ENCODE measurements around the gene TMEM218. TPM values are rescaled to one million over a fixed set of nuclear protein-coding genes. Genes with fewer than 3 reads are reported as not detected.

The TMEM218 gene
- total RNA-seq, 1 experiment from 2014 or later, result 14.3 TPM

DNA sequence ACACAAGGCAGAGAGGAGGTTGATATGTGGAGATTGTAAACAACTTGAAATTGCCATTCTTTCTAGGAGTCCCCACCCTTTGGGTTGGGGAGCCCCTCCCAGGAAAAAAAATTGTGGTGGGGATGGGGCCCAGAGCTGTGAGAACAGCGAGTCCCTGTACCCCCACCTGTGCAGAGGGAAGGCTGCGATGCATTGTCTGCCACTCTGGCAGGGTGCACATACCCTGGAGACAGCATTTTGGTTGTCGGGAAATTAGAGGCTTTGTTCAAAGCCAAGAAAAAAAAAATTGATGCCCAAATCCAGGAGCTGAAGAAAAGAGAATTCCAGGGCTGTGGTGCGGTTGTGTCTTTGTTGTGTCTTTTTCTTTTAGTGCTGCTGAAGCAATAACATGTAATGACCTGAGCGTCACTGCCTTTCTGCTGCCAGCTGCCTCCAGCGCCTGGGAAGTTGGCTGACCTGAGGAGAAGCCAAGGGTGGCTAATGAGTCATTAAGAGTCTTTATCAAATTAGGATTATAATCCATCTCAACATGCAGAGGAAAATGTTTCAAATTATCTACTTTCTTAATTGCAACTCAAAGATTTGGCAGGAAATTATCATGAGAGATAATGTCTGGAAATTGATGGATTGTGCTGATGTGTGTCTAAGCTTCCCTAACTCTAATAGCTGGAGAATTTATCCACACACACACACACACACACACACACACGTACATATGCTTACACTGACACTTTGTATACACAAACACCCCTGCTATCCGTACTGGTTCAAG is 45.1 kb upstream of the TMEM218 start:
- no peak overlapping the region for H3K4ac ChIP-seq (ENCODE audit: low read depth, low read length)
- no CpG with 5 or more reads among the region's 8 CpGs for WGBS (ENCODE audit: extremely low coverage, insufficient read length, low lambda C conversion rate)
- no peak overlapping the region for H4K91ac ChIP-seq (ENCODE audit: insufficient read length, low read depth, low read length)
- H3K79me1 ChIP-seq (ENCODE audit: insufficient read depth, low read depth, low read length, poor library complexity, severe bottlenecking), result no peaks in the 10 kb centered on the region
- H3K18ac ChIP-seq (ENCODE audit: insufficient read length, low read depth, low read length), result no peak overlapping the region
- Mint-ChIP-seq H3K36me3 (ENCODE audit: insufficient read depth in 1 of 3, low read depth in 3 of 3) (no peaks in the 10 kb centered on the region; a peak in 2 of 7 replicates), H3K9me3 (peaks cover 0 to 9% of the 10 kb centered on the region in 2 experiments; a peak in 3 of 5 replicates), H3K4me3 (no peak overlapping the region), H3K4me1 (peaks cover 9 to 14% of the 10 kb centered on the region in 2 experiments), H3K27ac (no peak overlapping the region; a peak in 1 of 7 replicates), H3K27me3 (ENCODE audit: low read depth) (peaks cover 35% of the 10 kb centered on the region)
- no peak overlapping the region for H3K9ac ChIP-seq (ENCODE audit: extremely low read depth, insufficient read length, low read length)
- H3K4me1 ChIP-seq (ENCODE audit: insufficient read depth, low read length), result no peaks in the 10 kb centered on the region
- H2BK12ac ChIP-seq (ENCODE audit: insufficient read length, low read depth, low read length), result no peak overlapping the region
- no peaks in the 10 kb centered on the region for H4K20me1 ChIP-seq (ENCODE audit: control insufficient read depth, insufficient read depth, insufficient read length)
- no peak overlapping the region for H2AK5ac ChIP-seq (ENCODE audit: insufficient read length, low read length)
- TF ChIP-seq CTCF (conservative IDR thresholded peaks at IDR 0.05), result no peak
- H4K5ac ChIP-seq (ENCODE audit: insufficient read length, low read depth, low read length), result no peak overlapping the region
- H3K4me2 ChIP-seq (ENCODE audit: insufficient read depth, insufficient read length, low read length), result no peak overlapping the region
- H2BK20ac ChIP-seq (ENCODE audit: low read depth, low read length, poor library complexity, severe bottlenecking), result no peak overlapping the region
- no peak for DNase-seq
- H2BK15ac ChIP-seq (ENCODE audit: low read depth, low read length), result no peak overlapping the region
- H3K14ac ChIP-seq (ENCODE audit: insufficient read depth, low read length), result no peak overlapping the region
- no peak overlapping the region for H3K23ac ChIP-seq (ENCODE audit: insufficient read length, low read depth, low read length)
- H3K9me3 ChIP-seq (ENCODE audit: control insufficient read depth, low read depth, low read length), result no peaks in the 10 kb centered on the region
- H2AFZ ChIP-seq (ENCODE audit: low read length), result no peak overlapping the region
- H3K23me2 ChIP-seq (ENCODE audit: insufficient read length, low read depth, low read length, poor library complexity, severe bottlenecking), result no peaks in the 10 kb centered on the region
- no peak overlapping the region for H3K56ac ChIP-seq (ENCODE audit: insufficient read length, low read depth, low read length)
- H3K27me3 ChIP-seq (ENCODE audit: insufficient read depth, low read length), result no peaks in the 10 kb centered on the region; the same call in 1 of the 2 replicates
- no peak overlapping the region for H2BK120ac ChIP-seq (ENCODE audit: low read depth, low read length, poor library complexity, severe bottlenecking)
- no peak overlapping the region for H3T11ph ChIP-seq (ENCODE audit: low read length)
- no peaks in the 10 kb centered on the region for H3K79me2 ChIP-seq (ENCODE audit: insufficient read depth, low read length)
- H2BK5ac ChIP-seq (ENCODE audit: insufficient read length, low read length), result no peak overlapping the region
- no peak overlapping the region for H4K8ac ChIP-seq (replicated peaks; ENCODE audit: insufficient read length, low read depth, low read length)
- no peak overlapping the region for H3K27ac ChIP-seq (ENCODE audit: insufficient read length, low read depth, low read length)

Data from H9 (cell line).